ENCODE measurements around the gene EXOC6B. TPM values are rescaled to one million over a fixed set of nuclear protein-coding genes. Genes with fewer than 3 reads are reported as not detected.

The EXOC6B gene
- total and polyA plus RNA-seq, 9 of the 15 experiments (the other 6 are each of a cell fraction or from before 2014, with no cell fraction given) = 0.28 to 4.2 (median 2.0) TPM

GRCh38 chr2:72512376-72512775 lies 313.5 kb downstream of the EXOC6B start:
- H3K27me3 ChIP-seq (ENCODE audit: control insufficient read depth in 2 of 2, insufficient read depth in 2 of 2, low read length in 2 of 2) = no peaks in the 10 kb centered on the region
- no peak overlapping the region for H3K4me2 ChIP-seq (ENCODE audit: insufficient read depth, low read length)
- in situ Hi-C loops (cut with MboI) (no loop called here), intact Hi-C loops (cut with micrococcal nuclease) (no loop called here)
- no peak for TF ChIP-seq MCM3 (IDR thresholded peaks at IDR 0.05)
- no peak for TF ChIP-seq NR3C1 (CRISPR knock-in tag; IDR thresholded peaks at IDR 0.05)
- TF ChIP-seq CREB5 (CRISPR knock-in tag; IDR thresholded peaks at IDR 0.05) = no peak
- TF ChIP-seq HNRNPL (IDR thresholded peaks at IDR 0.05; ENCODE audit: low read depth, low read length) = no peak
- no peak for TF ChIP-seq MXD1 (CRISPR knock-in tag; IDR thresholded peaks at IDR 0.05; ENCODE audit: borderline replicate concordance, poor library complexity, severe bottlenecking)
- no peak for TF ChIP-seq DIDO1 (tag; IDR thresholded peaks at IDR 0.05; ENCODE audit: low read depth)
- no peaks in the 10 kb centered on the region for H3K9me3 ChIP-seq (replicated peaks; ENCODE audit: control insufficient read depth, insufficient read depth, low read depth, low read length)
- no peaks in the 10 kb centered on the region for H3K79me2 ChIP-seq (ENCODE audit: control insufficient read depth, insufficient read depth, low read length)
- no peaks in the 10 kb centered on the region; a peak in 1 of 5 replicates for H3K4me1 ChIP-seq (replicated peaks in 1 of 2; ENCODE audit: control insufficient read depth in 2 of 2, insufficient read depth in 2 of 2, low read length in 2 of 2)
- no peak overlapping the region for H3K4me3 ChIP-seq
- H3K36me3 ChIP-seq (ENCODE audit: control insufficient read depth, insufficient read depth, low read length) = no peaks in the 10 kb centered on the region
- BruUV-seq (replicated peaks) = no TSS peak
- FAIRE-seq = no peak
- CTCF ChIA-PET (ENCODE audit: low intra/inter-chr PET ratio) = no interaction called here
- WGBS (ENCODE audit: insufficient coverage, low coverage, missing lambda C conversion rate) = 0% methylated on average over 1 of the region's 1 CpG
- H2AFZ ChIP-seq (ENCODE audit: low read depth, low read length) = no peak overlapping the region
- no peaks in the 10 kb centered on the region for H4K20me1 ChIP-seq (replicated peaks; ENCODE audit: control insufficient read depth, insufficient read depth, low read length)
- H3K9ac ChIP-seq (ENCODE audit: insufficient read depth in 1 of 2, low read depth in 2 of 2, low read length in 2 of 2) = no peak overlapping the region
- POLR2A ChIA-PET = no interaction called here
- no peak overlapping the region for H3K27ac ChIP-seq (ENCODE audit: extremely low read depth, low read depth, low read length)
- no peak for ATAC-seq
- H3K9me1 ChIP-seq (ENCODE audit: control insufficient read depth, insufficient read depth, low read length) = no peaks in the 10 kb centered on the region
- DNase-seq (ENCODE audit: extremely low read depth in 1 of 4, low spot score in 3 of 4) = no peak

Data from K562 (cell line).